ENCODE data around the gene ZNF397.

Gene ZNF397

GRCh38 chr18:35306588-35307250 is 65.9 kb downstream of the ZNF397 start:
- DNase-seq, result no peak

Data from CD4-positive, alpha-beta T cell treated with Interferon gamma for 1 hour (primary cell).